Activated CD4-positive, alpha-beta memory T cell treated with anti-CD3 and anti-CD28 coated beads for 36 hours (primary cell): ENCODE measurements around the gene MSL3. TPM values are rescaled to one million over a fixed set of nuclear protein-coding genes. Genes with fewer than 3 reads are reported as not detected.

Experiments
- CTCF ChIA-PET: fragments of 350-600 bp; sonication (Branson Sonifier 250); formaldehyde crosslinking; loops from one replicate; lab custom pipeline; 2021; ENCODE audit warnings: antibody characterized with exemption, inconsistent platforms; lab: Charles Lee
- POLR2A ChIA-PET: fragments of 350-600 bp; sonication (Branson Sonifier 250); formaldehyde crosslinking; loops from one replicate; lab custom pipeline; 2021; ENCODE audit warnings: antibody characterized with exemption; lab: Charles Lee
- DNase-seq: peaks from one replicate; pipeline ENCODE4 v3.0.0-alpha.2; 2020
- H3K27ac Mint-ChIP-seq: one replicate; pipeline ENCODE4 v1.8.0; 2021; ENCODE audit warnings: mixed read lengths
- H3K27me3 Mint-ChIP-seq: one replicate; pipeline ENCODE4 v1.8.0; 2021; ENCODE audit warnings: mixed read lengths
- H3K36me3 Mint-ChIP-seq: one replicate; pipeline ENCODE4 v1.8.0; 2021; ENCODE audit warnings: mixed read lengths
- H3K4me1 Mint-ChIP-seq: one replicate; pipeline ENCODE4 v1.8.0; 2021; ENCODE audit warnings: low read depth, mixed read lengths
- H3K4me3 Mint-ChIP-seq: one replicate; pipeline ENCODE4 v1.8.0; 2021; ENCODE audit warnings: mild to moderate bottlenecking, mixed read lengths
- H3K9me3 Mint-ChIP-seq: one replicate; pipeline ENCODE4 v1.8.0; 2021; ENCODE audit warnings: mixed read lengths
- intact Hi-C: fragments of 100-400 bp; cut with micrococcal nuclease; formaldehyde crosslinking; loops from one replicate; pipeline ENCODE4 v1.15.1; 2023
- total RNA-seq, 2 experiments: library from RNA; stranded (reverse); gene quantifications; one replicate each; pipeline ENCODE4 v1.2.3, GENCODE V29; 2021

Gene MSL3
- total RNA-seq, 2 experiments from 2014 or later = 45.3 to 47.0 TPM

- H3K27ac Mint-ChIP-seq = no peak overlapping the region
- ChIA-PET POLR2A (no interaction called here), CTCF (no interaction called here)
- DNase-seq = no peak
- intact Hi-C loops = loop anchor here (5.0 kb wide), 2 partner anchors 37 to 1002 kb away; partner anchors contain the start of gene PRPS2
- H3K9me3 Mint-ChIP-seq = no peaks in the 10 kb centered on the region
- H3K27me3 Mint-ChIP-seq = no peaks in the 10 kb centered on the region
- H3K4me3 Mint-ChIP-seq = no peak overlapping the region
- no peaks in the 10 kb centered on the region for H3K36me3 Mint-ChIP-seq
- peaks cover 27% of the 10 kb centered on the region for H3K4me1 Mint-ChIP-seq
These were observed 31.8 kb downstream of the MSL3 start for GRCh38 chrX:11789809-11790208.

DNA sequence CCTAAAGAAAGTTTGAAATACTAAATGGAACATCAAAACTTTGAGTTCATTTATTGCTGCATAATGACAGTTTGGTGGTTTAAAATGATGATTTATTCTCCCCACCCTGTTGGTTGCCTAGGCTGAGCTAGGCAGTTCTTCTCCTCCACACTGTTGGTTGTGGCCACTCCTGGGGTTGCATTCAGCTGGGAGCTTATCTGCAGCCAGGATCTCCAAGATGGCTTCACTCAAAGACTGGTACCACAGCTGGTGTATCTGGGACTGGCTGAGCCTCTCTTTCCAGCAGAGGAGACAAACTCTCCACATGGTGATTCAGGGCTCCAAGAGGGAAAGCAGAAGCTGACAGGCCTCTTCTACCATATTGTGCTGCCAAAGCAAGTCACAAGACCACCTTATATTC lies 33.1 kb downstream of the MSL3 start:
- no peaks in the 10 kb centered on the region for H3K36me3 Mint-ChIP-seq
- H3K4me1 Mint-ChIP-seq = peaks cover 27% of the 10 kb centered on the region
- ChIA-PET POLR2A (no interaction called here), CTCF (no interaction called here)
- H3K27ac Mint-ChIP-seq = no peak overlapping the region
- H3K4me3 Mint-ChIP-seq = no peak overlapping the region
- no peaks in the 10 kb centered on the region for H3K9me3 Mint-ChIP-seq
- intact Hi-C loops = loop anchor here (5.0 kb wide), 2 partner anchors 36 to 1001 kb away; partner anchors contain the start of gene PRPS2
- DNase-seq = peak; percentile 28
- no peaks in the 10 kb centered on the region for H3K27me3 Mint-ChIP-seq

GRCh38 chrX:11791537-11791936 lies 33.5 kb downstream of the MSL3 start:
- POLR2A ChIA-PET = no interaction called here

GRCh38 chrX:11792461-11793421 lies 34.7 kb downstream of the MSL3 start:
- Mint-ChIP-seq H3K27ac (peak overlapping the region; percentile 56), H3K27me3 (no peaks in the 10 kb centered on the region), H3K4me3 (peak overlapping the region; percentile 1), H3K36me3 (no peaks in the 10 kb centered on the region), H3K9me3 (peaks cover 2% of the 10 kb centered on the region), H3K4me1 (peaks cover 23% of the 10 kb centered on the region)
- POLR2A ChIA-PET = no interaction called here
- CTCF ChIA-PET = interaction anchor here (1.1 to 1.3 kb wide), 2 partner anchors 26 to 30 kb away, joined by 3 read pairs; no protein-coding TSS in a partner anchor
- peak; percentile 81 for DNase-seq
- intact Hi-C loops = loop anchor here (1.0 to 5.0 kb wide), 4 partner anchors 33 to 1000 kb away; partner anchors contain the start of gene PRPS2

More at GRCh38 chrX:11791537-11791936, 33.5 kb downstream of the MSL3 start:
- H3K27ac Mint-ChIP-seq = no peak overlapping the region
- CTCF ChIA-PET = no interaction called here
- intact Hi-C loops = loop anchor here (5.0 kb wide), 2 partner anchors 36 to 1001 kb away; partner anchors contain the start of gene PRPS2
- no peaks in the 10 kb centered on the region for H3K27me3 Mint-ChIP-seq
- no peaks in the 10 kb centered on the region for H3K36me3 Mint-ChIP-seq
- DNase-seq = no peak
- no peak overlapping the region for H3K4me3 Mint-ChIP-seq
- H3K4me1 Mint-ChIP-seq = peaks cover 27% of the 10 kb centered on the region
- no peaks in the 10 kb centered on the region for H3K9me3 Mint-ChIP-seq

- CTCF ChIA-PET = interaction anchor here (1.3 kb wide), 1 partner anchor 27 kb away, joined by 3 read pairs; no protein-coding TSS in a partner anchor
- no peak overlapping the region for H3K27ac Mint-ChIP-seq
These were observed 35.7 kb downstream of the MSL3 start for GRCh38 chrX:11793734-11794133.

GRCh38 chrX:11813341-11813740 lies 55.3 kb downstream of the MSL3 start:
- CTCF ChIA-PET = no interaction called here
- Mint-ChIP-seq H3K4me3 (no peak overlapping the region), H3K36me3 (no peaks in the 10 kb centered on the region), H3K27ac (no peak overlapping the region), H3K27me3 (peaks cover under 1% of the 10 kb centered on the region), H3K4me1 (no peaks in the 10 kb centered on the region), H3K9me3 (no peaks in the 10 kb centered on the region)
- POLR2A ChIA-PET = no interaction called here
- no peak for DNase-seq
- intact Hi-C loops = no loop called here

More at GRCh38 chrX:11793734-11794133, 35.7 kb downstream of the MSL3 start:
- intact Hi-C loops = loop anchor here (1.0 to 5.0 kb wide), 3 partner anchors 34 to 999 kb away; partner anchors contain the start of gene PRPS2
- DNase-seq = no peak
- H3K4me1 Mint-ChIP-seq = peaks cover 23% of the 10 kb centered on the region
- H3K36me3 Mint-ChIP-seq = no peaks in the 10 kb centered on the region
- no peak overlapping the region for H3K4me3 Mint-ChIP-seq
- H3K9me3 Mint-ChIP-seq = peaks cover 2% of the 10 kb centered on the region
- no peaks in the 10 kb centered on the region for H3K27me3 Mint-ChIP-seq
- POLR2A ChIA-PET = no interaction called here

Other genes with a start within 250 kb of the MSL3 start
- gene ARHGAP6, start 92.3 kb upstream of the MSL3 start, total RNA-seq = not detected